ENCODE results near the gene SKI. TPM values are rescaled to one million over a fixed set of nuclear protein-coding genes. Genes with fewer than 3 reads are reported as not detected.

The SKI gene
- 10 to 100 TPM; 65.4 to 79.2 TPM for total RNA-seq
- 39.9 TPM for polyA plus RNA-seq (2013, experiment 1 of 2)
- polyA plus RNA-seq (2013, experiment 2 of 2): 37.7 TPM
- long read RNA-seq, experiment 1, partial matches to known transcripts: 17 of 17 reads
- long read RNA-seq, experiment 1, other reads (novel, unspliced or antisense): 0 of 17 reads
- long read RNA-seq, experiment 2, full-length matches to known transcripts: 2 of 9 reads
- long read RNA-seq, experiment 2, partial matches to known transcripts: 4 of 9 reads
- long read RNA-seq, experiment 2, other reads (novel, unspliced or antisense): 3 of 9 reads
- long read RNA-seq, experiment 3, partial matches to known transcripts: 0 of 9 reads
- long read RNA-seq, experiment 3, other reads (novel, unspliced or antisense): 9 of 9 reads
- long read RNA-seq, experiment 4, partial matches to known transcripts: 0 of 1 reads
- long read RNA-seq, experiment 4, other reads (novel, unspliced or antisense): 1 of 1 reads

GRCh38 chr1:2228157-2228594 is at the start of gene SKI:
TSS of gene SKI (plus strand) at chr1:2228319. CDS start at chr1:2228767, 448 bp downstream.
- peaks cover 25% of the 10 kb centered on the region for H3K4me1 Mint-ChIP-seq
- peak within 1 kb of the TSS; percentile 93 for H3K4me3 Mint-ChIP-seq
- no peak for DNase-seq
- no peaks in the 10 kb centered on the region for H3K9me3 ChIP-seq (ENCODE audit: control insufficient read depth, low read length)
- H3K27ac Mint-ChIP-seq: peak within 1 kb of the TSS; percentile 94
- no peaks in the 10 kb centered on the region for H3K27me3 Mint-ChIP-seq (ENCODE audit: insufficient read depth)
- no peak for TF ChIP-seq CTCF (conservative IDR thresholded peaks at IDR 0.05)
- H3K36me3 Mint-ChIP-seq (ENCODE audit: low read depth): peaks cover 8% of the 10 kb centered on the region
- H3K9ac ChIP-seq (ENCODE audit: extremely low read depth, low read length, poor library complexity, severe bottlenecking): peak within 1 kb of the TSS; percentile 76
- peaks cover 3% of the 10 kb centered on the region for H3K4me1 ChIP-seq (ENCODE audit: control insufficient read depth, insufficient read depth, low read length)
- H3K4me3 ChIP-seq (ENCODE audit: low read length): peak within 1 kb of the TSS; percentile 91
- no peaks in the 10 kb centered on the region for H3K9me3 Mint-ChIP-seq
- WGBS, 2 experiments (ENCODE audit: insufficient coverage in 1 of 2, insufficient read length in 1 of 2): 0% methylated on average over 88 of the region's 100 CpGs; no CpG with 5 or more reads in 1 of the 2 experiments
- peak within 1 kb of the TSS; percentile 88 for H3K27ac ChIP-seq (ENCODE audit: low read depth, low read length)
- H3K36me3 ChIP-seq (ENCODE audit: control insufficient read depth, insufficient read depth, low read length): peaks cover 3% of the 10 kb centered on the region
- no peaks in the 10 kb centered on the region for H3K27me3 ChIP-seq (ENCODE audit: control insufficient read depth, insufficient read depth, low read length, poor library complexity, severe bottlenecking)

GRCh38 chr1:2178875-2179274 is 49.2 kb upstream of the SKI start:
- Mint-ChIP-seq H3K36me3 (ENCODE audit: low read depth) (peaks cover 57% of the 10 kb centered on the region), H3K4me1 (no peaks in the 10 kb centered on the region), H3K9me3 (no peaks in the 10 kb centered on the region), H3K27ac (no peak overlapping the region), H3K4me3 (no peak overlapping the region), H3K27me3 (ENCODE audit: insufficient read depth) (no peaks in the 10 kb centered on the region)
- Histone ChIP-seq H3K27me3 (ENCODE audit: control insufficient read depth, insufficient read depth, low read length, poor library complexity, severe bottlenecking) (no peaks in the 10 kb centered on the region), H3K27ac (ENCODE audit: low read depth, low read length) (no peak overlapping the region), H3K9me3 (ENCODE audit: control insufficient read depth, low read length) (no peaks in the 10 kb centered on the region), H3K36me3 (ENCODE audit: control insufficient read depth, insufficient read depth, low read length) (peaks cover 12% of the 10 kb centered on the region), H3K4me3 (ENCODE audit: low read length) (no peak overlapping the region), H3K9ac (ENCODE audit: extremely low read depth, low read length, poor library complexity, severe bottlenecking) (no peak overlapping the region), H3K4me1 (ENCODE audit: control insufficient read depth, insufficient read depth, low read length) (no peaks in the 10 kb centered on the region)
- no peak for TF ChIP-seq CTCF (conservative IDR thresholded peaks at IDR 0.05)
- no peak for DNase-seq
- WGBS, 2 experiments (ENCODE audit: insufficient coverage in 1 of 2, insufficient read length in 1 of 2): 91 to 94% methylated on average over 4 to 16 of the region's 16 CpGs

GRCh38 chr1:2179283-2180013 is 48.7 kb upstream of the SKI start:
- no peaks in the 10 kb centered on the region for H3K4me1 Mint-ChIP-seq
- Histone ChIP-seq H3K27me3 (ENCODE audit: control insufficient read depth, insufficient read depth, low read length, poor library complexity, severe bottlenecking) (no peaks in the 10 kb centered on the region), H3K36me3 (ENCODE audit: control insufficient read depth, insufficient read depth, low read length) (peaks cover 10% of the 10 kb centered on the region), H3K27ac (ENCODE audit: low read depth, low read length) (no peak overlapping the region), H3K4me3 (ENCODE audit: low read length) (no peak overlapping the region), H3K9me3 (ENCODE audit: control insufficient read depth, low read length) (no peaks in the 10 kb centered on the region), H3K9ac (ENCODE audit: extremely low read depth, low read length, poor library complexity, severe bottlenecking) (no peak overlapping the region), H3K4me1 (ENCODE audit: control insufficient read depth, insufficient read depth, low read length) (no peaks in the 10 kb centered on the region)
- DNase-seq: peak; percentile 60
- no peaks in the 10 kb centered on the region for H3K27me3 Mint-ChIP-seq (ENCODE audit: insufficient read depth)
- H3K4me3 Mint-ChIP-seq: no peak overlapping the region
- peaks cover 56% of the 10 kb centered on the region for H3K36me3 Mint-ChIP-seq (ENCODE audit: low read depth)
- 89% methylated on average over 18 to 28 of the region's 28 CpGs for WGBS, 2 experiments (ENCODE audit: insufficient coverage in 1 of 2, insufficient read length in 1 of 2)
- no peak overlapping the region for H3K27ac Mint-ChIP-seq
- TF ChIP-seq CTCF (conservative IDR thresholded peaks at IDR 0.05): no peak
- no peaks in the 10 kb centered on the region for H3K9me3 Mint-ChIP-seq

Data from endodermal cell (in vitro differentiated cells).